GM19238 (cell line): ENCODE results near the gene HDAC3.
"Not testable (repeated sequence)": the region's sequence is repeated elsewhere in the genome, so short reads cannot be mapped to it uniquely, and the experiment has no call there.

Experiments
- DNase-seq: peaks from one replicate; pipeline ENCODE4 v3.0.0; 2011; ENCODE audit warnings: low spot score; ENCODE audit not compliant: insufficient read length

HDAC3 gene

DNA sequence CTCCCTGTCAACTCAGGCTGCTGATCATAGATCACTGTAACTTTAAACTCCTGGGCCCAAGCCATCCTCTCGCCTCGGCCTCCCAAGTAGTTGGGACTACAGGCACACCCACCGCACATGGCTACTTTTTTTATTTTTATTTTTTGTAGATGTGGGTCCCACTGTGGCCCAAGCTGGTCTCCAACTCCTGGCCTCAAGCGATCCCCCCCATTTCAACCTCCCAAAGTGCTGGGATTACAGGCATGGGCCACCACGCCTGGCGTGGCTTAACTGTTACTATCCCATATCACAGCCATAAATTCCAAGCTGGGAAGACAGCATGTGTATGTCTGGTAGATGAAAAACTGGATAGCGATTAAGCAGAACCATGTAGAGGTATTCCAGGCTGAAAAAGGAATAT, 1.0 kb downstream of the HDAC3 start:
- DNase-seq = no peak

DNA sequence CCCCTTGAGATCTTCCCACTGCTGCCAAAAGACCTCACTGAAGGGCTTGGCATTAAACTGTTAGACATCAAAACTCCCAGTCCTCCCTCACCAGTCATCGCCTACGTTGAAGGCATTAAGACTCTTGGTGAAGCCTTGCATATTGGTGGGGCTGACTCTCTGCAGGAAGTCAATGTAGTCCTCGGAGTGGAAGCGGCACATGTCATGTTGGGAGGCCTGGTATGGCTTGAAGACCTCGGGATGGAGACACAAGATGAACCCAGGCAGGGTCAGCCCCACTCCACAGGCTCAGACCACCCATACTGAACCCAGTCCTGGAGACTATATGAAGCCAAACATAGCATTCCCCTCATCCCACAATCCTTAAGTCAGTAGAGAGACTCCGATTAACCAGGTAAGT, 1.9 kb downstream of the HDAC3 start:
- DNase-seq = no peak

DNA sequence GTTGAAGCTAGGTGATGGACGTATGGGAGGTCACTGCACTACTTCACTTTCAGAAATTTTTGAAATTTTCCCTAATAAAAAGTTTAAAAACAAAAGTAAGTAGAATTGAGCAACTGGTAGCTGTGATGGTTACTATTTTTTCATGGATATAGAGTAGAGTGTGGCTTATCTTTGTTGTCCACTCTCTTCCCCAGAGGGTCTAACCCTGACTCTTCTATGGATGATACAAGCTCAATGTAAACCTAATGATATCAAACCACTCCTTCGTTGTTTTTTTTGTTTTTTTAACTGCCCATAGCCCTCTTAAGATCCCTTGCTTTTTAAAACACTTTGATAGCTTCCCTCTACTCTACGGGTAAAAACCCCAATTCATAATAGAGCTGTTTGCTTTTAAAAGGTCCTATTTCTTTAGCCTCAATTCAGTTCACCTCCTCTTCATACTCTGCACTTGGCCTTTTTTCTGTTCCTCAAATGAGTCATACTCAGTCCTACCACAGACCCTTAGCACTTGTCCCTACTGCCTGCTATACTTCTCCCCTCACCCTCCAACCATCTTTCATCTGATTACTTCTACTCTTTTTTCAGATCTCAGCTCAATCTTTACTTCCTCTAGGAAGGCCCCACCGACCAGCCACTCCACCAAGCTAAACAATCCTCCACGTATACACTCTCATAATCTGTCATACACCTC, 2.6 kb downstream of the HDAC3 start:
- no peak for DNase-seq

DNA sequence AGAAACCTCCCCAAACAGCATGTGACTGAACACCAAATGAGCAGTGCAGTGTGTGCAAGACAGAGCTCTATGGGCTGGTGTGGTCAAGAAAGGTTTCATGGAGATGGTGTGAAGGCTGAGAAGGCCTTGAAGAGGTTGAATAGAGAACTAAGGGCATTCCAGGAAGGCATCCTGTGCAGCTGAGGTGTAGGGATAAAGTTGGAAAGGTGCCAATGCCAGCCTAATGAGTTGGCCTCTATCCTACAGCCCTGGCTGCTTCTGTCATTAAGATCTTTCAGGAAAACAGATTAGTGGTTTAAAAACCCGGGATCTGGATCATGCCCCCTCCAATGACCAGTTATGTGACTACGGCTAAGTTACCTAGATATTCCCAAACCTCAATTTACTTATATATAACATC, 4.0 kb downstream of the HDAC3 start:
- DNase-seq = no peak

DNA sequence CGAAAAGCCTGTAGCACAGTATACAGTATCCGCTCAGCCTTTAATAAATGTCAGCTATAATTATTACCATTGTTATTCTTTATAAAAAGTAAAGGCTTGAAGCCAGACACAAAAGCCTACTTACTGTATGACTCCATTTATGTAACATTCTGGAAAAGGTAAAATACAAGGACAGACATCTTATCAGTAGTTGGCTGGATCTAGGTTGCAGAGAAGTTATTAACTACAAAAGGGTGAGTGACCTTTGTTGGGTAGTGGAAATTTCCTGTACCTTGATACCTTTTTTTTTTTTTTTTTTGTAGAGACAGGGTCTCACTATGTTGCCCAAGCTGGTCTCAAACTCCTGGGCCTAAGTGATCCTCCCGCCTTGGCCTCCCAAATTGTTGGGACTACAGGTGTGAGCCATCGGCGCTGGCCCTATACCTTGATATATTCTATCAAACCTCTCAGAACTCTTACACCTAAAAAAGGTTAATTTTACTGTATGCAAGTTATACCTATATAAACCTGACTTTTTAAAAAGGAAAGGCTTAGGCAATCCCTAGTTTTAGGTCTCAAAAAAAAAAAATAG, 6.0 kb downstream of the HDAC3 start:
- no peak for DNase-seq

DNA sequence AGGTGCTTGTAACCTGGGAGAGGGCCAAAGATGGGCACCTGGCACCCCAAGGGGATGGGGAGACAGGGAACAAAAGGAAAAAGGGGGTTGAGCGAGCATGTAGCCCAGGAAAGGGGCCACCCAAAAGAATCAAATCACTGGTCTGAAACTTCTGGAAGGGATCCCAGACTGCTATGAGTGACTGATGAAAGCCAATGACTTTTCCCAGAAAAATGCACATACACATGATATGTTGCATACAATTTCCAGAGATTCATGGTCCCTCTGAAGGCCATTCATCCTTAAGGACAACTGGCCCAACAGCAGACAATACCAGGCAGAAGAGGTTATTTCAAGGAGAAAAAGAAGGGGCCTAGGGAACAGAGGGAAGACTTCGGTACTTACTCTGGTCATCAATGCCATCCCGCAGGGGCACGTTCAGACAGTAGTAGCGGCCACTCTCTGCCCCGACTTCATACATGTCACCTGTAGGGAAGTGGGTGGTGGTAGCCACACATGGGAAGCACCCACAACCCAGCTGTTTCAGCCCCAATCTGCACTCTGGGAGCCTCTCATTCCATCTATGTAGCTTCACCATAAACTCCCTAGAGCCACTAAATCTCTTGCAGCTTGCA, 8.4 kb downstream of the HDAC3 start:
- no peak for DNase-seq

DNA sequence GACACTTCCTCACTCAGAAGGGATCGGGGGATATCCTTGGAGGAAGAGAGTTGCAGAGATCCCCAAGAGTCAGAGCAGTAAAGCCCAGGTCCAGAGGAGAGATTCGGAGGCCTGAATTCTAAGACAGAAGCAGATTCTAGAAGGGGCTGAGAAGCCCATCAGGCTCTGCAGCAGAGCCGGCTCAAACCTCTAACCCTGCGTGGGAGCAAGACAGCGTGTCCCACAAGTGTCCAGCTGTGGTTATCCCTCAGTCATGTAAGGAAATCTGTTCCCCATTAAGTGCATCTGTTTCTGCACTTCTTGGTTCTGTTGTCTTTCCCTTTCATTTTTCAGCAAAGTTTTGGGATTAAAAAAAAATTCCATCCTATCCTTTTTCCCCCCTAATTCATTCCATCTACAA, 13.0 kb downstream of the HDAC3 start:
- DNase-seq = no peak

DNA sequence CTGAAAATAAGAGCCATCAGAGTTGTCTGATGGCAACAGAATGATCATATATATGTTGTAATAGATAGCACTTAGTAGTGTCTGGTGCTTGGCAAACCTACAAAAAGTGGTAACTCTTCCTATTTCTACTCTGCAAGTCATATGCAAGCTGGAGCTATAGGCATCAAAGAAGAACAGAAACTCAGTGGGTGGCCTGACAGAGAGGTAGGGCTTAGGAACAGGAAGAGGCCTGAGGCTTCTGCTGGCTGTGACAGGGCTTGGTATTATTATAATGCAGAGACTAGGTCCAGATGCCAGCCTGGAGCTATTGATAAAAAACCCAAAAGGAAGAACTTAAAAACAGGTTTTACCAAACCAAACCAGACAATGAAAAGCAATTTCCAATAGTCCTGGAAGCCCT, 13.5 kb downstream of the HDAC3 start:
- peak; percentile 37 for DNase-seq

DNA sequence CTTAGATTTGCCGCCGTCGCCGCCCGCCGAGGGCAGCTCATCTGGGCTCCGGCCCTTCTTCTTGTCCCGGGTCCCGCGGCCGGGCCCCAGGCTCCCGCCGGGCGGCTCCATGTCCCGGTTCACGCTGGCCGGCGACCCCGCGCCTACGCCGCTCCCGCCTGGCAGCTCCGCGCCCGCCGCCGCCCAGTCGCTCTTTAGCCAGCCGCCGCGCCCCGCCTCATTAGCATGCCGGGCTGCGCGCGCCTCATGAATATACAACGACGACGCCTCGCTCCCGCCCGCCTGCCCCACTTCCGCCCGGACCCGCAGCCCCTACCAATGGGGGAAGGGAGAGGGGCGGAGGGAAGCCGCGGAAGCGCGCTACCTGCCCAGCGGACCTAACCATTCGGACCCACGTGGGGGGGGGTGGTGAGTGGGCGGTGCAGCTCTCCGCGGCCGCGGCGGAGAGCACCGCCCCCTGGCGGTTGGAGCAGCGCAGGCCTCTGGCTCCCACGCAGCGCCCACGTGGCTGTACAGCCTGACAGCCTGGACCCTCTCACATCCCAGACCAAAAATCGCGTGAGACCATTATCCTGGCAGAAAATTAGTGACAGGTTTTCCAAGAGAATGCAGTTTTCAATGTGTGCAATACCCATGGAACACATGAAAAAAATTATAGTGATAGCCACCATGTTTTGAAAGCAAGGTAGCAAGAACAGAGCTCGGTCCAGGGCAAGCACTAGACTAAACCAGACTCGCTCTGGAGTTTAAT, 17.7 kb downstream of the HDAC3 start, which contains the start of gene DIAPH1:
Gene DIAPH1 (minus strand): TSS at position 197 of the 751 bp plus-strand sequence. CDS start 86 bp downstream, at position 111.
- DNase-seq = peak; percentile 90

DNA sequence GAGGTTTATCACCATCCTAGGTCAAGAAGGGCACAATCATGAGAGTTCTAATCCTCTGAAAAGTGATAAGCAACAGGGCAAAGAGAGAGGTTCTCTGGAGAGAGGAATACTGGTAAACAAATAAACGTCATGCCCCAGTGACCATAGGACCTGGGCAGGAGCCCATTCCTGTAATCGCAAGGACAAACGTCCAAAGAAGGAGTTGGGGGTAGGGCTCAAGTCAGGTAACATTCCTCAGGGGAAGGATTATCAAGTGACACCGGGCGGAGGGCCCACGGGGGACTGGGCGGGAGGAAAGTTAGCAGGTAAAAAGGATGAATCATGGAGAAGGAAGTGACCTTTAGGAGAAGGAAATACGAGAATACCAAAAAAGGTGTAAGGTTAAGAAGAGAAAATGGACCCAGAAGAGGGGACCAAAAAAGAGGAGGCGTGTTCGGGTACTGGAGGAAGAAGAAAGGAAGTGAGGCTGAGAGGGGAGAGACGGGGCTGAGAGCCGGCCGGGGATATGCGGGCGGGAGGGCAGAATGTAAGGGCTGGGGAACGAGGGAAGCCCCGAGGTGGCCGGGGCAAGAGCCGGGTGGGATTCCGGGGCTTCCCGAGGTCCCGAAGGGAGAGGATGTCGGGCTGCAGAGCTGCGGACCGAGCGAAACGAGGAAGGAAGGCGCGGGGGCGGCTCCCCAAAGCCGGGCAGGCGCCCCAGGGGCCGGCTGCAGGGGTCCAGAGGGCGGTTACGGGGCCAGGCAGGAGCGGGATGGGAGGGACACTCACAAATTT, 18.4 kb downstream of the HDAC3 start:
- peak; percentile 42 for DNase-seq

DNA sequence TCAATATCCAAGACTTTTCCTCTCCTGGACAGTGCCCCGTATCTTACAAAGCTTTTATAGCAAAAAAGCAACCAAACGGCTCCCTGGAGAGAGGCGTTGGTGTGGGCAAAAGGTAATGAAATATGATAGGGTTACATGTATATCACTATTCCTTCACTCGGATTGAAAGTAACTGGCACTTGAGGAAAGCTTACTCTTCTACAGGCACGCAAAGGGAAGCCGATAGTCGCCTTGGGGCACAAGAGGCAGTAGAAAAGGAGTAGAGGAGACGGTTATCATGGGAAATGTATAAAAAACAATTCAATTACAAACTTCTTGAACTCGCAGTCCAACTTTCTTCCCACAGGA, 19.0 kb downstream of the HDAC3 start:
- no peak for DNase-seq

DNA sequence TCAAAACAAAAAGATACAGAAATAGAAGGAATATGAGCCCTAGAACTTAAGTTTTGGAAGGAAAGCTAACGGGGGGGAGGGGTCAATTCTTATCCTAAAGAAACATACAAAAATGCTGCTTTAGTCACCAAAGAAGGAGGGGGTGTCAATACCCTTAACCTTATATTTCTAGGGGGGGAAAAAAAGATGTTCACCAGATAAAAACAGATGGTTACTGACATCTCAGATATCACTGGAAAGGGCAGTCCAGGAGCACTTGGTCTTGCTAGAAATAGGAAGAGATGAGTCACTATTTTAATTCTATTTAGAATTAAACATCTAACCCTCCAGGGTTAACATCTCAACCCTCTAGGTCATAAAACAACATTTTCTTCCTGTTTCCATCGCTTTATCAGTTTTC, 19.5 kb downstream of the HDAC3 start:
- DNase-seq = no peak

DNA sequence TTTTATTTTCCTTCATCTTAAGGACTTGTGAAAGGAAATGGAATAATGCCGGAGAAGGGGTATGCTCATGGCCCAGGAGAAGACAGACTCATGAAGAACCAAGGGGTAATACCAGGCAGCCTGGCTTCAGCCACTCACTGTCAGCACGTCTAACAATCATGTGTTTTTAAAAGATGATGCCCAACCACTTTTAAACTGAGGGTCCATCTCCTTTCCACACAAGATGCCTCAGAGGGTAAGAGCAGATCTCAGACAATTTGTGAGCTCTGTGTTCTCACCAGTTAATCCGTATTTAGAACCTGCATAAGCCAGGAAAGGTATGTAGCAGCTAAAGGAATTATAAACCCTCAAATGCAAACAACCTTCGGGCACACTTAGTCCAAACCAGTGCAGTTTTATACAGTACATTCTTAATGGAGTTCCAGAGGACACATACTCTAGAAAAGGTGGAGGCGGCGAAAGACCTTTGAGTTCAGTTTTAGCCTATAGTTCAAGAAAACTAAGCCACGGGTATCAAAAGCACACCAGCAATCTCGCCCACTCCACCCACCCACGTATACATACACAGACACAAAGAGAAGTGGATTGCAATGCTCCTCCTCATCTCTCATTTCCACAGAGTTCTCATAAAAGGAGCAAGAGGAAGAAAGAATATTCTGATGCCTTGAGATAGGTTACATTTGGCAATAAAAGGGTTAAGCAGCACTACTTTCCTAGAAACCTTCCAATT, 20.5 kb downstream of the HDAC3 start:
- no peak for DNase-seq

DNA sequence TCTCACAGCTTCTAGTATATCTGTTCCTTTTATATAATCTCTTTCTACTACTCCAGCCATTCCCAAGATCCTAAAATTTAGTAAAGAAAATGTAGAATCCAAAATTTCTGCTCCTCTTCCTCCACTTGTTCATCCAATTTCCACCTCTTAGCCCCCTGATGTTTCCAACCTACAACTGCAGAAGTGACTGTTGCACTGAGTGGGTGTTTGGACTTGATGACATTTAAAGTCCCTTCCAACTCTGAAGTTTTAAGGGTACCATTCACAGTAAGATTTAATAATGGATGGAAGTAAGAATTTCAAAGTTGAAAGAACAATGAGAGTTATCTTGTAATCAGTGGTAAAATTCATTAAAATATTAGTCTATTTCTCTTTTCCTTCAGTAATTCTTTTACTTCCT, 23.3 kb downstream of the HDAC3 start:
- no peak for DNase-seq

DNA sequence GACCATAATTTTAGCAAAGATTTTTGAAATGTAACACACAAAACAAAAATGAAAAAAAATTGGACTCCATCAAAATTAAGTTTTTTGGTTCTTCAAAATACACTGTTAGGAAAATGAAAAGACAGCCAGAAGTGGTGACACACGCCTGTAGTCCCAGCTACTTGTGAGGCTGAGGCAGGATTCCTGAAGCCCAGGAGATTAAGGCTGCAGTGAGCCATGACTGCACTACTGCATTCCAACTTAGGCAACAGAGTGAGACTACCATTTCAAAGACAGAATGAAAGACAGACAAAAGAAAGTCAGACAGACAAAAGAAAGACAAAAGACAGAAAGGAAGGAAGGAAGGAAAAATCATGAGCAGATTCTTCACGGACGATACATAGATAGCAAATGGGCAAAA, 25.4 kb downstream of the HDAC3 start:
- DNase-seq = no peak

DNA sequence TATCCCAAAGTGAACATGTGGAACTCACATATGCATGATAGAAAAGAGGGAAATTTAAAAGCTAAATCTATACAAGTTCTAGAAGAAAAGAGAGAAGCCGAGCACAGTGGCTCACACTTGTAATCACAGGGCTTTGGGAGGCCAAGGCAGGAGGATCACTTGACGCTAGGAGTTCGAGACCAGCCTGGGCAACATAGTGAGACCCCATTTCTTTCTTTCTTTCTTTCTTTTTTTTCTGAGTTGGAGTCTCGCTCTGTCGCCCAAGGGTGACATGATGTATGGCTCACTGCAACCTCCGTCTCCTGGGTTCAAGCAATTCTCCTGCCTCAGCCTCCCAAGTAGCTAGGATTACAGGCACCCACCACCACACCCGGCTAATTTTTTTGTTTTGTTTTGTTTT, 26.7 kb downstream of the HDAC3 start:
- not testable (repeated sequence) for DNase-seq

DNA sequence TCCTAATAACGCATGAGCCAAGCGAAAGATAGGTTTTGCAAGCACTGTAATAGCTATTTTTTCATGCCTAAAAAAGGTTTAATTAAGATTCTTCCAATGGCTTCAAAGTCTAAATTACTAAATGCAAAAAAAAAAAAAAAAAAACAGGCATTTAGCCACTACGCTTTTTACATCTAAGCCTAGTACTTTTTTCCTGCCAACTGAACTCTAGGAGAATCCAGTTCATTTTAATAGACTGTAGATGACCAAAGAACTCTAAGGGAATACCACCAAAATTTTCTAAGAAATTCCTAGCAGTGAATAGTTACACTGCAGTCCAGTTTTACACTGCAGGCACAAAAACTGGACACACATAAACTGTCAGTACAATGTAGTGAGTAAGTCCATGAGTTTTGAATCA, 27.6 kb downstream of the HDAC3 start:
- DNase-seq = no peak

DNA sequence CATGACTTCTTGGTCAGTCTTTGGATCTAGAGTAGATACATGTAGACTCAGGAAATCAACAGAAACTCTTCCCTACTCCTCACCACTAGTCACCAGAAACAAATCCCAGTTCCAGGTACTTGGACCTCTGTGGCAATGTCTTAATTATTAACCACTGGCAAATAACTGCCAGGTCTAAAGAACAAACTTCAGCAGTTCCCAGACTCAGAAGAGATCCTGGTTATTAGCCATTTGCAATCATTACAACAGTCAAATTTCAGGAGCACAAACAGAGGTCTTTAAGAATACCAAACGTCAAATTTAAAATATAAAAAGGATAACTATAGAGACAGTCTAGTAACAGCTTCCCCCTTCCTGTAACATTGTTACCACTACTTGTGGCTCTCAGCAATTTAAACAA, 28.1 kb downstream of the HDAC3 start:
- DNase-seq = no peak

DNA sequence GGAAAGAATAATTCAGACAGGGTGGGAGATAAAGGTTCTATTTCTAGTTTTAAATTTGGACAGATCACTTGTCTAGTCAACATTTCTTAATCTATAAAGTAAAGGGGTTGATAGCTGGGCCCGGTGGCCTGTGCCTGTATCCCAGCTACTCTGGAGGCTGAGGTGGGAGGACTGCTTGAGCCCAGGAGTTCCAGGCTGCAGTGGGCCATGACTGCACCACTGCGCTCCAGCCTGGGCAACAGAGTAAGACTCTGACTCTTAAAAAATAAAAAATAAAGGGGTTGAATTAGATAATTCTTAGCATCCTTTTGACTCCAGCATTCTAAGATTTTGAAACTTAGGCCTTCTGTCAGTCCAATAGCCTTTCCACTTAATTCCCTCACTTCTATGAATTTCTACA, 28.6 kb downstream of the HDAC3 start:
- DNase-seq = no peak

DNA sequence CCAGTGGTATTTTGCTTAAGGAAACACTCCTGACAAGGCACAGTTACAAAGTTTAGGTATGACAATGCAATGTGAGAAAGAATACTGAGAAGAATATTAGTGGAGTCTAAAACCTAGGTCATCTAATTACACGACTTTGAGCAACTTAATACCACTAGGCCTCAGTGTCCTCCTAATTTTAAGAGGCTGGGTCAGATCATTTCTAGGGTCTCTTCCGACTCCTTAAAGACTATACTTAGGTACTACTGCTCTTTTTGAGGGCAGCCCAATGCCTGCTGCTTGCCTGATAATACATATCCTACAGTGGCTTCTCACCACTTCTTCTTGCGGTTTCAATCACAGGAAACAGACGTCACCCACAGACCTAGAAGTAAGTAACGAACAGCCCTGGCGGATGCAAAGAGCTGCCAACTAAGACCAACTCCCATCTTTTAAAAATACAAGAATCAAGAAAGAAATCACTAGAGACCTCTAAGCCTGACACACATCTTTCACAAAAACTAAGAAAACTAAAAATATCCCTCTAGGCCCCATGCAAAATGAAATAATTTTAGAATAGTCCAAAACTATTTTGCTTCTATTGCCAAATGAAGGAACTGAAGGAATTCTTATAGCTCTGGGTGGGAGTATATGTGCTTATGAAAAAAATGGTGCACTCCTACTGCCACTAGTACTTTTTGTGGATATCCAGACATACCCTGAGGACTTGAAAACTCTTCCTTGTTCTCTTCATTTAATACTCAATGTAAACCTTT, 30.9 kb downstream of the HDAC3 start:
- DNase-seq = peak; percentile 23
